HEK293T (cell line): Measurements from ENCODE around the gene TOX4.

ENCODE experiments used
- ARNT ChIP-seq: fragments of 450-650 bp; IDR thresholded peaks from 2 replicates; pipeline ENCODE4 v1.6.1; 2017; ENCODE audit warnings: mild to moderate bottlenecking
- ELF4 ChIP-seq: fragments of 450-650 bp; IDR thresholded peaks from 2 replicates; pipeline ENCODE4 v1.6.1; 2017; ENCODE audit warnings: antibody characterized with exemption
- FOXM1 ChIP-seq: fragments of 450-650 bp; IDR thresholded peaks from 2 replicates; pipeline ENCODE4 v1.6.1; 2017; ENCODE audit warnings: mild to moderate bottlenecking, borderline replicate concordance
- SUZ12 ChIP-seq: fragments of 450-650 bp; IDR thresholded peaks from 2 replicates; pipeline ENCODE4 v1.6.1; 2016; ENCODE audit warnings: mild to moderate bottlenecking

DNA sequence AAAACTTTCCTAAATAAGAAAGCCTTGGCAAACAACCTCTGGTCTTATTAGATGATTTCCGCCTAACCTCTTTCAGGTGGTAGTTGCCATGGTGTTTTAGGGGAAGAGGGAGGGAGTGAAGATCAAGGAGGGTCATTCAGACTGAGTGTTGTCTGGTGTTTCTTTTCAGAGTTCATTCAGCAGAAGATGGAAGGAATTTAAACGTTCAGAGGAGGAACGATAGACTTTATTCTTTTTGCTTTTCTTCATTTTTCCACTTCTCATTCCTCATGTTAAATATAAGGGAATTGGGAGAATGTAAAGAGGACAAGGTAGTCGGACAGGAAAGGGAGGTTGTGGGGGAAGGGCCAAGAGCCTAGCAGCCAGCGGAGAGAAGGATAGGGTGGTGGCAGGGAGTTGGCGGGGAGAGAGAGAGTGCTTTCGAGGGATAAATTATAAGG, 66.5 kb downstream of the TOX4 start:
- TF ChIP-seq ELF4 (no peak), FOXM1 (no peak), SUZ12 (no peak), ARNT (no peak)
